Mucosa of rectum (tissue), 2 donors: Measurements from ENCODE around the gene ZNF207.

Experiments
- H3K27ac ChIP-seq, 2 donors: one replicate each; pipeline ENCODE4 v1.7.0; 2013; ENCODE audit warnings: inconsistent platforms in 2 of 2, low read depth in 2 of 2, low read length in 2 of 2
- H3K27me3 ChIP-seq, 2 donors: one replicate each; pipeline ENCODE4 v1.7.0; 2013; ENCODE audit warnings: low read length in 2 of 2; ENCODE audit not compliant: control insufficient read depth in 2 of 2, insufficient read depth in 2 of 2
- H3K36me3 ChIP-seq, 2 donors: one replicate each; pipeline ENCODE4 v1.7.0; 2013; ENCODE audit warnings: low read length in 2 of 2; ENCODE audit not compliant: control insufficient read depth in 2 of 2, insufficient read depth in 2 of 2
- H3K4me1 ChIP-seq, 2 donors: one replicate each; pipeline ENCODE4 v1.7.0; 2013; ENCODE audit warnings: low read length in 2 of 2, mild to moderate bottlenecking in 1 of 2; ENCODE audit not compliant: control insufficient read depth in 2 of 2, insufficient read depth in 2 of 2
- H3K4me3 ChIP-seq, 2 donors: one replicate each; pipeline ENCODE4 v1.7.0; 2013; ENCODE audit warnings: low read length in 2 of 2
- H3K9ac ChIP-seq, 2 donors: one replicate each; pipeline ENCODE4 v1.7.0; 2013; ENCODE audit warnings: low read length in 2 of 2, low read depth in 1 of 2, mild to moderate bottlenecking in 1 of 2
- H3K9me3 ChIP-seq, 2 donors: one replicate each; pipeline ENCODE4 v1.7.0; 2013; ENCODE audit warnings: low read length in 2 of 2; ENCODE audit not compliant: control insufficient read depth in 2 of 2
- donor health status: healthy.
- donor health status: Normal muscosa, but diverticular disease.

The ZNF207 gene

DNA sequence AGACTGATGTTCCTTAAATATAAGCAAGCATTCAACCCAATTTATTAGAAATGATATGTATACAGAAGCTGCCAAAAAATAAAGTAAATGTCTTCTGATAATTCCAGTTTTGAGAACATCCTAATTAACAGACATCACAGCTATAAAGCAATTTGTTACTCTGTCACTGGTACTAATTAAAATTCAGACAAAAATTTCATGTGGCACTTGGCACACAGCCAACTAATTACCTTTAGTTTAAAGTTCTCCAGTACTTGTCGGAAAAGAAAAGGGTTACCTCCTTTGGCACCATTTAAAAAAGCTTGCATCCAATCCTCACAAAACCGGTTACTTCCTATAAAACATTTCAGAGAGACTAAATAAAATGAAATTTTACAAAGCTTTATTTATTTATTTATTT is 16.8 kb upstream of the ZNF207 start:
- H3K27me3 ChIP-seq, result no peaks in the 10 kb centered on the region
- H3K9me3 ChIP-seq, result no peaks in the 10 kb centered on the region
- H3K36me3 ChIP-seq, result peaks cover 17 to 22% of the 10 kb centered on the region in 2 donors
- no peaks in the 10 kb centered on the region for H3K4me1 ChIP-seq
- H3K9ac ChIP-seq, result no peak overlapping the region
- H3K27ac ChIP-seq, result no peak overlapping the region
- H3K4me3 ChIP-seq, result no peak overlapping the region

DNA sequence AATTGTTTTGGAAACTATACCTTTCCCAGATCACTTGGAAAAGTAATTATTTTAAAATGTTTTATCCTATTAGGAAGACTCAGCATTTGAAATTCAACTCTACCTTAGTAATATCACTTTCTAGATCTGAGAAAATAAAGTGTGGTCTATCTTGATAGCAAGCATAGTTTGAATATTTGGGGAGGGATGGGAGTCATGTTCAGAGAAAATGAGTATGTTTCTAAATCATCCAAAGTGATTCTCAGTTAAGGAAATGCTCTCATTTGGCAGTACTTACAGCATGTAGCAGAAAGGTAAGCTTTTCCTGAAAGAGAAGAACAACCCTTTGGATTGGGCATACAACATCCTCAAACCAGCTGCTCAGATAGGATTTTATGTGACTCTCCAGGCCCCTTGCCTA is 14.9 kb upstream of the ZNF207 start:
- no peak overlapping the region for H3K4me3 ChIP-seq
- no peaks in the 10 kb centered on the region for H3K9me3 ChIP-seq
- H3K27ac ChIP-seq, result no peak overlapping the region
- H3K4me1 ChIP-seq, result no peaks in the 10 kb centered on the region
- H3K27me3 ChIP-seq, result no peaks in the 10 kb centered on the region
- H3K36me3 ChIP-seq, result peaks cover 17 to 24% of the 10 kb centered on the region in 2 donors
- no peak overlapping the region for H3K9ac ChIP-seq

GRCh38 chr17:32335687-32336086 is 14.3 kb upstream of the ZNF207 start:
- no peaks in the 10 kb centered on the region for H3K4me1 ChIP-seq
- H3K9ac ChIP-seq, result no peak overlapping the region
- H3K27ac ChIP-seq, result no peak overlapping the region
- H3K4me3 ChIP-seq, result no peak overlapping the region
- H3K36me3 ChIP-seq, result peaks cover 17 to 24% of the 10 kb centered on the region in 2 donors
- H3K9me3 ChIP-seq, result no peaks in the 10 kb centered on the region
- no peaks in the 10 kb centered on the region for H3K27me3 ChIP-seq

DNA sequence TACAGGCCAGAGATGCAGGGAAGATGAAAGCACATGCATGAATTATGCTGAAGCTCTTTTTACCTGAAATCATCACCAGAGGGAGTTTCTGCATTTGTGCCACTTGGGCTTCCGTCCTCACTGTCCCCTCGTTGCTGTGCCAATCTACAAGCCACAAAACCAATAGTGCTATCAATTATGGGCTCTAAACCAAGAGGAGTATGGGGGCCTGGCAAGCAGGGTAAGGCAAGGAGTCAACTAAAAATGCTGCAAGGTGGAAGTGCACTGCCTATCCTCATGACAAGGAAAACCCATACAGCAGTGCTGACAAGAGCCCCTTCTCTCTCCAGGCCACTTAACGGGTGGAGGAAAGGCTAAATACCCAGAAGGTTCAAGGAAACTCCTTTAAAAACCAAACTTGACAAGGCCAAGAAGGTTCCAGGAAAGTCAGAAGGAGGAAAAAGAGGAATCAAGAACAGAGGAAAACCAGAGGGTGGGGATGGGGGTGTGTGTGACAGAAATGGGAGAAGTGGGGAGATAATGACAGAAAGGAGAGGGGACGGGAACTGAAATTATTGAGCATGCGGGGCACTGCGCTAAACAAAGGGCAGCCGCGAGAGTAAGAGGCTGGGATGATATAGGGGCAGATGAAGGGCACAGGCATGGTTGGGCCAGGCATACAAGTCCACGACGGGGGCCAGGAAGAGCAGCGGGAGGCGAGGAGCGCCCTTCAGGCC is 8.7 kb upstream of the ZNF207 start:
- Histone ChIP-seq H3K9me3 (no peaks in the 10 kb centered on the region), H3K27me3 (no peaks in the 10 kb centered on the region), H3K4me3 (peak overlapping the region; percentile 77 to 87), H3K4me1 (peaks cover 8 to 10% of the 10 kb centered on the region in 2 donors), H3K36me3 (peaks cover 0 to 9% of the 10 kb centered on the region in 2 donors), H3K9ac (peak overlapping the region; percentile 76 to 80), H3K27ac (peak overlapping the region; percentile 71 to 85)

DNA sequence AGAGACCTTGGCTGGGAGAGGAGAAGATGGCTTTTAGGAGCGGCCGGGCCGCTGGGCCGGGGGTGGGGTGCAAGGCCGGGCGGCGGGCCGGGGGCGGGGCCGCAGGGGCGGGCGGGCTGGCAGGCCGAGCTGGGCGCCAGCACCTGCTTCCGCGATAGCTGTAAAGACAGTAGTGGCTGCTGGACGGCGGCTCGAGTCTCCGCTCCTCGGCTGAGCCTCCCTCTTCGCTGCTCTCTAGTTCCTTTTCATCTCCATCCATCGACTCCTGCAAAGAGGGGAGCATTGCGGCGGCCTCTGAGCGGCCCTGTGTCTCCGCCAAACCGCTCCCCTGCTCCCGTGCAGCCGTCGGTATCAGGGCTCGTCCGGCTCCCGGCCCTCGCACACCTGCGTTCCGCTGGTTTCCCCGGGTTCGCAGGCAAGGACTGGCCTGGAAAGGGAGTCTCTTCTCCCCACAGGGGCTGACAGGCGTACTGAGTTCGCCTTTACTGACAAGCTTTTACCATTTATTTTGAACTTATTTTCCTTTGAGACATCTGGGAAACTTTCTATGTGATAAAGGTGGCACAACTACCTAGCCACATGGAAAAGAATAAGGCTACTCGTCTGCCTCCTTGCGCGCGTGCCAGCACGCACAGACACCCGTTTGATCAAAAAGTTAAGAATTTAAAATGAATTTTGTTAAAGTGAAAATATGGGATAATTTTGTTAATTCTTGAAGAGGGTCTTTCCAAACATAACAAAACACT is 7.9 kb upstream of the ZNF207 start, which contains the start of gene C17orf75:
Gene C17orf75 (minus strand): TSS at position 317 of the 746 bp plus-strand sequence. CDS start 34 bp downstream, at position 283.
- Histone ChIP-seq H3K27ac (peak within 1 kb of the TSS; percentile 71 to 85), H3K9ac (peak within 1 kb of the TSS; percentile 76 to 81), H3K36me3 (peaks cover 0 to 4% of the 10 kb centered on the region in 2 donors), H3K9me3 (no peaks in the 10 kb centered on the region), H3K4me1 (peaks cover 8 to 10% of the 10 kb centered on the region in 2 donors), H3K4me3 (peak within 1 kb of the TSS; percentile 77 to 87), H3K27me3 (no peaks in the 10 kb centered on the region)

- peaks cover 8 to 10% of the 10 kb centered on the region in 2 donors for H3K4me1 ChIP-seq
- H3K27ac ChIP-seq, result peak overlapping the region in 1 of 2 donors; percentile 71
- H3K27me3 ChIP-seq, result no peaks in the 10 kb centered on the region
- H3K9ac ChIP-seq, result peak overlapping the region in 1 of 2 donors; percentile 55
- H3K36me3 ChIP-seq, result peaks cover 0 to 2% of the 10 kb centered on the region in 2 donors
- H3K4me3 ChIP-seq, result peak overlapping the region; percentile 2 to 87
- no peaks in the 10 kb centered on the region for H3K9me3 ChIP-seq
Measured at GRCh38 chr17:32342603-32343325, 7.2 kb upstream of the ZNF207 start.

DNA sequence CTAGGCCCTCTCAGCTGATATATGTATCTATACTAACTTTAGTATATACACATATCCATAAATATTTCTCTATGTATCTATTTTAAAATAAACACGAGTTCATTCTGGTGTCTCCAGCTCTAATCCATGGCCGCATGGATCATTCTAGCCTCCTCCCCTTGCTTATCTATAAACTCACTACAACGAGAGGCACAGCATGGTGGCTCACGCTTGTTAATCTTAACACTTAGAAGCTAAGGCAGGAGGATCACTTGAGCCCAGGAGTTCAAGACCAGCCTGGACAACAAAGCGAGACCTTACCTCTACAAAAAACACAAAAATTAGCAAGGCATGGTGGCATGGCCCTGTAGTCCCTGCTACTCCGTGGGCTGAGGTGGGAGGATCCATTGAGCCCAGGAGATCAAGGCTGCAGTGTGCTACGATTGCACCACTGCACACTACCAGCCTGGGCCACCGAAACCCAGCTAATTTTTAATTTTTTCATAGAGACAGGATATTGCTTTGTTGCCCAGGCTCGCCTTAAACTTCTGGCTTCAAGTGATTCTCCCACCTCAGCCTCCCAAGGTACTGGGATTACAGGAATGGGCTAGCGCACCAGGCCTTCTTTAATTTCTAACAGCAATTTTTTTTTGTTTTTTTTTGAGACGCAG is 3.9 kb upstream of the ZNF207 start:
- Histone ChIP-seq H3K9me3 (no peaks in the 10 kb centered on the region), H3K4me1 (peaks cover 8 to 9% of the 10 kb centered on the region in 2 donors), H3K27me3 (no peaks in the 10 kb centered on the region), H3K4me3 (no peak overlapping the region), H3K27ac (no peak overlapping the region), H3K9ac (no peak overlapping the region), H3K36me3 (no peaks in the 10 kb centered on the region)

GRCh38 chr17:32348483-32348800 is 1.5 kb upstream of the ZNF207 start:
- Histone ChIP-seq H3K9ac (no peak overlapping the region), H3K27ac (no peak overlapping the region), H3K27me3 (no peaks in the 10 kb centered on the region), H3K4me3 (no peak overlapping the region), H3K36me3 (peaks cover 3 to 4% of the 10 kb centered on the region in 2 donors), H3K9me3 (no peaks in the 10 kb centered on the region), H3K4me1 (peaks cover 12 to 16% of the 10 kb centered on the region in 2 donors)

GRCh38 chr17:32349503-32349853 is 479 bp upstream of the ZNF207 start:
- no peaks in the 10 kb centered on the region for H3K27me3 ChIP-seq
- peak overlapping the region; percentile 99 to 100 for H3K4me3 ChIP-seq
- peaks cover 11% of the 10 kb centered on the region in 2 donors for H3K36me3 ChIP-seq
- peaks cover 12 to 16% of the 10 kb centered on the region in 2 donors for H3K4me1 ChIP-seq
- H3K9me3 ChIP-seq, result no peaks in the 10 kb centered on the region
- H3K27ac ChIP-seq, result peak overlapping the region; percentile 99
- H3K9ac ChIP-seq, result peak overlapping the region; percentile 100
